Central memory CD8-positive, alpha-beta T cell (primary cell): ENCODE measurements around the gene RPLP2.

ENCODE experiments used
- ATAC-seq: fragments of 150-1000 bp; cut with Tn5 transposase; replicated peaks from 2 replicates; pipeline ENCODE4 v1.10.0; 2022; ENCODE audit warnings: mild to moderate bottlenecking, moderate FRiP score, moderate number of reproducible peaks; ENCODE audit not compliant: poor library complexity, severe bottlenecking; ENCODE audit errors: extremely low read depth
- DNase-seq, 2 donors: peaks; one replicate each; pipeline ENCODE4 v3.0.0; 2021; ENCODE audit warnings: low spot score in 2 of 2
- H3K27ac Mint-ChIP-seq: one replicate; pipeline ENCODE4 v1.8.0; 2022; ENCODE audit warnings: low read depth, mild to moderate bottlenecking, moderate library complexity, mixed read lengths
- H3K27me3 Mint-ChIP-seq: one replicate; pipeline ENCODE4 v1.8.0; 2022; ENCODE audit warnings: mixed read lengths
- H3K36me3 Mint-ChIP-seq: one replicate; pipeline ENCODE4 v1.8.0; 2022; ENCODE audit warnings: mild to moderate bottlenecking, moderate library complexity, mixed read lengths; ENCODE audit not compliant: insufficient read depth
- H3K4me1 Mint-ChIP-seq: one replicate; pipeline ENCODE4 v1.8.0; 2022; ENCODE audit warnings: mixed read lengths
- H3K4me3 Mint-ChIP-seq: one replicate; pipeline ENCODE4 v1.8.0; 2022; ENCODE audit warnings: mild to moderate bottlenecking, moderate library complexity, mixed read lengths
- H3K9me3 Mint-ChIP-seq: one replicate; pipeline ENCODE4 v1.8.0; 2022; ENCODE audit warnings: mixed read lengths

RPLP2 gene

DNA sequence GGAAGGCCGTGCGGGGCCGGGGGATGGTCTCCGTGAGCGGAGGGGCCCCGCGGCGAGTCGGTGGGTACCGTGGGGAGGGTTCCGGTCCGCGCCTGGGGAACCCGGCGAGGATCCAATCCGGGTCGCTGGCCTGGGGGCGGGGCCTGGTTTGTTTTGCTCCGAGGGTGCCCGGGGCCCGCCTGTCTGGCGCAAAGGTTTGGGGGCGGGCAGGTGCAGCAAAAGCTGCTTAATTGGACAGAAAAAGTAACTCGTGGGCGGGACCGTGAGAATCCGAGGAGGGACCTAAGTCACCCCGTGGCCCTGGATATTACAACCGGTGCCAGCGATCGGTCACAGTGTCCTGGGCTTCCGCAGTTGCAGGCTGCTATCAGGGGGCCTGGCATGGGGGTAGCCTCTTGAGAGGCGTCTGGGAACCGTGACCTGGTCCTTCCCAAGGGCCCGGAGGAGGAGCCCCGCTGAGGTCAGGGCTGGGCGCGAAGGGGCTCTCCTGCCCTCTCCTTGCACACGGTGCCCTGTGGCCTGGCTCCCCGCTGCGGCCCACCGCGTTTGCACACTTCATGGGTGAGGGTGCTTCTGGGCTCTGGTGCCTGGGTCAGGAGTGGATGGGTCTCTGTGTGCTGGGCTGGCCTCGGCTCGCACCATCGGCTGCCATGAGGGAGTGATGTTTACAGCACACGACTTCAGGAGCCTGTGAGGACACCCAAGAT, 10.3 kb downstream of the RPLP2 start:
- Mint-ChIP-seq H3K4me1 (peaks cover 23% of the 10 kb centered on the region), H3K36me3 (peaks cover 26% of the 10 kb centered on the region), H3K4me3 (peak overlapping the region; percentile 80), H3K9me3 (no peaks in the 10 kb centered on the region), H3K27ac (peak overlapping the region; percentile 72), H3K27me3 (no peaks in the 10 kb centered on the region)
- ATAC-seq (peak; percentile 84), DNase-seq (peak; percentile 89 to 95)

DNA sequence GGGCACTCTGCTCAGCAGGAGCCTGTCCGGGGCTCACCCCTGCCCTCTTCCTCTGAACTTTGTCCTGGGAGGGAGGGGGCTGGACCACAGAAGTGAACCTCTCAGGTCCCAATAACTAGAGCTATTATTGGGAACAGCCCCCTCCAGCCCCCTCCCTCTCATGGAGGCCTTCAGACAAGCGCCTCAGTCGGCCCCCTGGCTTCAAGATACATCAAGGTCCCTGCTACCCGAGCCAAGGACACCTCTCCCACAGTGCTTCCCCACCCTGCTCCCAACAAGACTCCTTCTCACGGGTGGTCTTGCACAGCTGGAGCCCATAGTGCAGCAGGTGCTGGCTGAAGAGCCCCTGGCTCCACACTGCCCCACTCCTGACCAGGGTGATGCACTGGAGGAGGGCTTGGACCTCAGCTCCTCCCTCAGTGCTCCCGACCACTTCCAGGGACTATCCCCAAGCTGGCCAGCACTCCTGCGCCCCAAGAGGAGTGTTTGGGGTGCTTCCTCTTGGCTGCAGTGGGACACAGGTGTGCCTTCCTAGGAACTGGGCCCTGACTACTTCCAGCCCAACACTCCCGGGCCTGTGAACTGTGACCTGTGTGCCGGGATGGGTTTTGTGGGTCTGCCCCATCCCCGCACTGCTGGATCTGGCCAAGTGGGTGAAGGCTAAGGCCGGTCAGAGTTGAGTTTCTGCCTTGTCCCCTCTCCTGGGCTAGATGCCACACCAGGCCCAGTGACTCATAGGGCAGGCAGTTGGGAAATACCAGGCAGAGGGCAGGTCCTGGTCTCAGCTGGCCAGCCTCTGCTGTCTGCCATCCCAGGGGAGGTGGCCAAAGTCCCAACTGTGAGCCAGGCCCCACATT, 11.1 kb downstream of the RPLP2 start:
- ATAC-seq = no peak
- Mint-ChIP-seq H3K27me3 (no peaks in the 10 kb centered on the region), H3K4me1 (peaks cover 23% of the 10 kb centered on the region), H3K4me3 (peak overlapping the region; percentile 80), H3K36me3 (peaks cover 26% of the 10 kb centered on the region), H3K9me3 (no peaks in the 10 kb centered on the region), H3K27ac (no peak overlapping the region)
- DNase-seq = no peak

DNA sequence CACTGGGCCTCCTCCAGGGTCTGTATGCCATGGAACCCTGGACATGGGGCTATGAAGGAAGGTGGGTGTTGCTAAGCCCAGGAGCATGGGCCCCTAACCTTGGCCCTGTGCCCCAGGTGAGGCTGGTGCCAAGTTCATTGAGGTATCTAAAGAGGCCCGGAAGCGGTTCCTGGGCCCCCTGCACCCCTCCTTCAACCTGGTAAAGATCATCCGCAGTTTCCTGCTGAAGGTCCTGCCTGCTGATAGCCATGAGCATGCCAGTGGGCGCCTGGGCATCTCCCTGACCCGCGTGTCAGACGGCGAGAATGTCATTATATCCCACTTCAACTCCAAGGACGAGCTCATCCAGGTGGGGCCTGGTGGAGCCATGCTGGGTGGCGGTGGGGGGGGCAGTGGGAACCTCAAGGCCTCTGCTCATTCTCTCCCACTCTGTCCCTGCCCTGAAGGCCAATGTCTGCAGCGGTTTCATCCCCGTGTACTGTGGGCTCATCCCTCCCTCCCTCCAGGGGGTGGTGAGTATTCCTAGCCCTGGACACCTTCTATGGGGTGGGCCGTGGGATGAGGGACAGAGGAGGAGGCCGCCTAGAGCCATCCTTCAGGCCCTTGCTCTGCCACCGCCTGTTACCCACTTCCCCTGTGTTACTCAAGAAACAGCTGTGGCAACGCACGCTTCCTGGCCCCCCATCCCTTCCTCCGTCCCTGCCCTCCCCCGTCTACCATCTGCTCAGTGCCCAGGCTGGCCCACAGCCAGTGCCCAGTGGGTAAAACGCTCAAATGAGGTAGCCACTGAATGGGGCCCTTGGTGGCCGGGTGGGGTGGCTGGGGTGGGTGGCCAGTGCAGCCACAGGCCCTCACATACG, 12.0 kb downstream of the RPLP2 start:
- H3K27me3 Mint-ChIP-seq = no peaks in the 10 kb centered on the region
- H3K9me3 Mint-ChIP-seq = no peaks in the 10 kb centered on the region
- peaks cover 23% of the 10 kb centered on the region for H3K4me1 Mint-ChIP-seq
- H3K27ac Mint-ChIP-seq = no peak overlapping the region
- peaks cover 28% of the 10 kb centered on the region for H3K36me3 Mint-ChIP-seq
- H3K4me3 Mint-ChIP-seq = peak overlapping the region; percentile 80
- no peak for ATAC-seq
- DNase-seq = no peak

DNA sequence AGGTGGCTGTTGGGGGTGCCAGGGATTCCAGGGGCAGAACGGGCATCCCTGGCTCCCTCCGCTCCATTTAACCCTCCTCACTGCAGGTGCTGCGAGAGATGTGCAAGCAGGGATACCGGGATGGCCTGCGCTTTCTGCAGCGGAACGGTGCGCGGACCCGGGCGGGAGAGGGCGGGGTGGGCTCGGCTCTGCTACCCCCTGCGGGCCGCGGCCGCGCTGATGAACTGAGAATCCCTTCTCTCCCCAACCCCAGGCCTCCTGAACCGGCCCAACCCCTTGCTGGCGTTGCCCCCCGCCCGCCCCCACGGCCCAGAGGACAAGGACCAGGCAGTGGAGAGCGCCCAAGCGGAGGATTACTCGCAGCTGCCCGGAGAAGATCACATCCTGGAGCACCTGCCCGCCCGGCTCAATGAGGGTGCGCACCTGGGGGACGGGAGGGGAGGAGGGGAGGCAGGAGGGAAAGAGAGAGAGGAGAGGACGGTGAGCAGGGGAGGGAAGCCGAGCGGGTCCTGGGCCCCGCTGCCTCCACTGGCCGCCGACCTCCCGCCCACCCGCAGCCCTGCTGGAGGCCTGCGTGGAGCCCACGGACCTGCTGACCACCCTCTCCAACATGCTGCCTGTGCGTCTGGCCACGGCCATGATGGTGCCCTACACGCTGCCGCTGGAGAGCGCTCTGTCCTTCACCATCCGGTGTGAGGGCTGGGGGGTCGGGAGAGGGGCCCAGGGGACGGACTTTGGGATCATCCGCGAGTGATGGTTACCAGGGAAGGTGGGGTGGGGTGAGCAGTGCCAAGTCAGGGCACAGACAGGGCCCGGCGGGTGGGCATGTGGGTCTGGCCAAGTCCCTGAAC, 13.9 kb downstream of the RPLP2 start:
- DNase-seq (no peak), ATAC-seq (no peak)
- Mint-ChIP-seq H3K36me3 (peaks cover 25% of the 10 kb centered on the region), H3K4me1 (peaks cover 30% of the 10 kb centered on the region), H3K4me3 (no peak overlapping the region), H3K9me3 (no peaks in the 10 kb centered on the region), H3K27me3 (peaks cover 14% of the 10 kb centered on the region), H3K27ac (no peak overlapping the region)

DNA sequence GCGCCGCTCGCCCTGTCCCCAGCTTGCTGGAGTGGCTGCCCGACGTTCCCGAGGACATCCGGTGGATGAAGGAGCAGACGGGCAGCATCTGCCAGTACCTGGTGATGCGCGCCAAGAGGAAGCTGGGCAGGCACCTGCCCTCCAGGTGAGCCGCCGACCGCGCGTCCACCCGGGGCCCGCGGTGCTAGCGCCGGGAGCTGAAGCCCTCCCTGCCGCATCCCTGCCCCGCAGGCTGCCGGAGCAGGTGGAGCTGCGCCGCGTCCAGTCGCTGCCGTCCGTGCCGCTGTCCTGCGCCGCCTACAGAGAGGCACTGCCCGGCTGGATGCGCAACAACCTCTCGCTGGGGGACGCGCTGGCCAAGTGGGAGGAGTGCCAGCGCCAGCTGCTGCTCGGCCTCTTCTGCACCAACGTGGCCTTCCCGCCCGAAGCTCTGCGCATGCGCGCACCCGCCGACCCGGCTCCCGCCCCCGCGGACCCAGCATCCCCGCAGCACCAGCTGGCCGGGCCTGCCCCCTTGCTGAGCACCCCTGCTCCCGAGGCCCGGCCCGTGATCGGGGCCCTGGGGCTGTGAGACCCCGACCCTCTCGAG, 14.6 kb downstream of the RPLP2 start:
- DNase-seq = no peak
- Mint-ChIP-seq H3K27ac (no peak overlapping the region), H3K4me1 (peaks cover 36% of the 10 kb centered on the region), H3K4me3 (no peak overlapping the region), H3K36me3 (peaks cover 23% of the 10 kb centered on the region), H3K27me3 (peaks cover 21% of the 10 kb centered on the region), H3K9me3 (no peaks in the 10 kb centered on the region)
- ATAC-seq = no peak

DNA sequence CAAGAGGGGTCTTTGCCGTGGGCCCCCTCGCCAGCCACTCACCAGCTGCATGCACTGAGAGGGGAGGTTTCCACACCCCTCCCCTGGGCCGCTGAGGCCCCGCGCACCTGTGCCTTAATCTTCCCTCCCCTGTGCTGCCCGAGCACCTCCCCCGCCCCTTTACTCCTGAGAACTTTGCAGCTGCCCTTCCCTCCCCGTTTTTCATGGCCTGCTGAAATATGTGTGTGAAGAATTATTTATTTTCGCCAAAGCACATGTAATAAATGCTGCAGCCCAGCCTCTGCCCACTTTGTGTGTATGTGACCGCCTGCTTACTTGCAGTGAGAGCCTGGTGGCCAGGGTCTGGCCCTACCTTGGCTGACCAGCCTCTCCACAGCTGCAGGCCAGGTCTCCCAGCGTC, 15.2 kb downstream of the RPLP2 start:
- no peaks in the 10 kb centered on the region for H3K9me3 Mint-ChIP-seq
- ATAC-seq (no peak), DNase-seq (no peak)
- H3K4me1 Mint-ChIP-seq = peaks cover 38% of the 10 kb centered on the region
- H3K27ac Mint-ChIP-seq = no peak overlapping the region
- peaks cover 24% of the 10 kb centered on the region for H3K27me3 Mint-ChIP-seq
- peak overlapping the region; percentile 18 for H3K4me3 Mint-ChIP-seq
- peaks cover 23% of the 10 kb centered on the region for H3K36me3 Mint-ChIP-seq

DNA sequence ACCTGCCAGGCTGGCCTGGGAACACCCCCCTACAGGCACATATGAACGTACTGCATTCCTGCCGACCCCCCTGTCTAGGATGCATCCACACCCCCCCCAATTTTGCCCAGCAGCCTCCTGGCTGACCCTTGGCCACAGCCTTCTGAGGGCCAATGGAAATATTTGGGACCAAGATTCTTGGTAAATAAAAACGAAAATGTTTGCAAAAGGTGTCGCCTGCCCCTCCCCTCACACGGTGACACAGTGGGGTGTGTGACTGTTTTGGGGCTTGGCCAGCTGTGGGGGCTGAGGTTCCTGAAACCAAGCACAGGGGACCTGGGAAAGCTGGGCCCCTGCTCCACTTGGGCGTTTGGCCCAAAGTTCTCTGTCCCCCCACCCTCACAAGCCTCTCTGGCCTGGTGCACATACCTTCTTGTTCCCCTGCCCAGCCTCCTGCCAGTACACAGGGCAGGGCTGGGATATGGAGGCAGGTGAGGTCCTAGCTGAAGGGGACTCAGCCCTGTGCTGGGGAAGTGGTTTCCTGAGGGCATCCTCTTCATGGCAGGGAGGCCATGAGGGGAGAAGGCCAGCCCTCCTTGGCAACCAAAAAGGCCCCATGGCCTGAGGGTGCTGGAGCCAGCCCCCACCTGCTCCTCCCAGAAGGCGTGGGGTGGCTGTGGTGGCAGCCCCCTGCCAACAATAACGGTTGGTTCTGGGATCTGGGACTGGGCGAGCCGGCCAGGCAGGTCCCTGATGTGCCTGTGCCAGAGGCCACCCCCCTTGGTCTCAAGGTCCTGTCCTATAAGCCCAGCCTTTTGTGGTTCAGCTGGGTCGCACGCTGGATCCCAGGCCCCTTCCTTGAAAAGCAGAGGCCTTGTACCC, 15.8 kb downstream of the RPLP2 start:
- Mint-ChIP-seq H3K27ac (no peak overlapping the region), H3K4me1 (peaks cover 33% of the 10 kb centered on the region)

DNA sequence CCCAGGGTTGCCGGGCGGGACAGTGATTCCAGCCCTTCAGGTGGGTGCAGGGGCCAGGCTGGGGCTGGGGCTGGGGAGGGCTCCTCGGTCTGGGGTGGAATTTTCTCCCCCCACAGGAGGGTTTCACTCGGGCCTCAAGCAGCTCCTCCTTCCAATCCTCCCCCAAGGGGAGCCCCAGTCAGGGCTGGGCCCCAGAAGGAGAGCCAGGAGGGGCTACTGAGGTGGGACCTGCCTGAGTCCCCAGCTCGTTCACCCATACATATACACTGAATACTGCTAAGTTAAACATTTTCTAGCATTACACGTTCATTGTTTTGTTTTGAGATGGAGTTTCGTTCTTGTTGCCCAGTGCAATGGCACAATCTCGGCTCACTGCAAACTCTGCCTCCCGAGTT, 16.5 kb downstream of the RPLP2 start:
- Mint-ChIP-seq H3K27me3 (peaks cover 24% of the 10 kb centered on the region), H3K36me3 (peaks cover 19% of the 10 kb centered on the region), H3K4me1 (peaks cover 26% of the 10 kb centered on the region), H3K9me3 (no peaks in the 10 kb centered on the region), H3K27ac (no peak overlapping the region), H3K4me3 (peak overlapping the region; percentile 65)
- ATAC-seq (no peak), DNase-seq (no peak)

More for the DNA sequence above, 15.8 kb downstream of the RPLP2 start:
- peaks cover 24% of the 10 kb centered on the region for H3K27me3 Mint-ChIP-seq
- peaks cover 19% of the 10 kb centered on the region for H3K36me3 Mint-ChIP-seq
- DNase-seq (no peak), ATAC-seq (no peak)
- no peaks in the 10 kb centered on the region for H3K9me3 Mint-ChIP-seq
- peak overlapping the region; percentile 18 for H3K4me3 Mint-ChIP-seq

DNA sequence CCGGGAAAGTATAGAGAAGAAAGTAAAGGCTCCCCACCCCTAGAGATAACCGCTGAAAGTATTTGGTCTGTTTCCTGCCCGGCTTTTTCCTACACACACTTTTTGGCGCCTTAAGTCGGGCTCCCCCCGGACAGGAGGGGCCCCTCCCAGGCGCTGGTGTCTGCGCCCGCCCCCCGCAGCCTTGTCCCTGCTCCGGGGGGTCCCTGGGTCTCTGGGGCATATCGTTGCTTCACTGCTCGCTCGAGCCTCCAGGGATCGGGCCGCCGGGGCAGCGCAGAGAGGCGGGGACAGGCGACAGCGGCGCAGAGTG, 17.0 kb downstream of the RPLP2 start:
- DNase-seq (no peak), ATAC-seq (no peak)
- H3K9me3 Mint-ChIP-seq = no peaks in the 10 kb centered on the region
- peaks cover 19% of the 10 kb centered on the region for H3K36me3 Mint-ChIP-seq
- H3K27ac Mint-ChIP-seq = no peak overlapping the region
- peaks cover 23% of the 10 kb centered on the region for H3K4me1 Mint-ChIP-seq
- H3K4me3 Mint-ChIP-seq = peak overlapping the region; percentile 65
- H3K27me3 Mint-ChIP-seq = peaks cover 29% of the 10 kb centered on the region

DNA sequence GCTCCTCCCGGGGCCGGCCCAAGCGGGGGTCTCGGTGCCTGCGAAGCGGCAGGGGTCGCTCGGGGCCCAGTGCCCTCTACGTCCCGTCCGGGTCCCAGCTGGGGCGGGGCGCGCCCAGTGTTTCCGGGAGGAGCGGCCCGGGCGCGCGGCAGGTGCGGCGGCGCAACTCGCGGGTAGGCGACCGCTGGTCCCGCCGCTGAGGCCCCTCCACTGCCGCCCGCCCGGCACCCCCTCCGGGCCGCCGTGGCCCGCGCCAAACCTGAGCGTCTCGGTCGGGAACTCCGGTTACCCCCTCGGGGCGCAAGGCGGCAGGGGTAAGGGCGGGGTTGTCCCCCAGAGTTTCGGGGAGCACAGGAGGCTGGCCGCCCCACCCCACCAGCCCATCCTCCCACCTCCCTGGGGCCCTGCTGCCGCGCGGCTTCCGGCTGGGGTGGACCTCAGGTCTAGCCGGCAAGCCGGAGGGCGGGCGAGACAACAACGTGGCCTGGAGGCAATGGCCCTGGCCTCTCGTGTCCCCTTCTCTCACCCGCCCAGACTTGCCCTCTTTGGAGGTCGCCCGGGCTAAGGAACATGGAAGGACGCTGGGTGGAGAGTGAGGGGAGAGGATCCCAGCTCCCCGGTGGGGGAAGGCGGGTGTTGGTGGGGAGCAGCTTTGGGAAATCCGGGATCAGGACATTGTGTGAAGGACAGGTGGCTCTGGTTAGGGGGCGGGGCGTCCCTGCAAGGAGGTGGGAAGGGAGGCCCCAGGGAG, 17.6 kb downstream of the RPLP2 start:
- Mint-ChIP-seq H3K27ac (no peak overlapping the region), H3K27me3 (peaks cover 31% of the 10 kb centered on the region), H3K4me3 (peak overlapping the region; percentile 73), H3K36me3 (peaks cover 16% of the 10 kb centered on the region), H3K9me3 (no peaks in the 10 kb centered on the region), H3K4me1 (peaks cover 17% of the 10 kb centered on the region)
- DNase-seq (no peak), ATAC-seq (no peak)

DNA sequence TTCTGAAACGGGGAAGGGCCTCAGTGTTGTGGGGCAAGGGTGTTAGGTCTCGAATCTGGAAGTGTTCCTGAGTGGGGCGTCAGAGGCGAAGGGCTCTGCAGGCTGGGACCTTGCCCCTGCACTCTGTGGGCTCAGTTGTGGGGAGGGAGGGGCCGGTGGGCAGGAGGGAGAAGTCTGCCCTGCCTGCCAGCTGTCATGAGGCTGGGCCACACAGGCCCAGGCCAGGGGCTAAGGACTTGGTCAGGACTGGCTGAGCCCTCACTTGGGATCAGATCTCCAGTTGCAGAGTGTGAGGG, 18.1 kb downstream of the RPLP2 start, which contains the start of gene CRACR2B:
CRACR2B (plus strand) TSS at position 23 of the 296 bp plus-strand sequence. CDS start 689 bp downstream, outside the sequence.
- Mint-ChIP-seq H3K27ac (no peak within 1 kb of the TSS), H3K36me3 (peaks cover 13% of the 10 kb centered on the region), H3K27me3 (peaks cover 31% of the 10 kb centered on the region), H3K4me1 (peaks cover 16% of the 10 kb centered on the region), H3K9me3 (no peaks in the 10 kb centered on the region), H3K4me3 (peak within 1 kb of the TSS; percentile 73)
- DNase-seq (no peak), ATAC-seq (no peak)
